B cell (primary cell): ENCODE measurements around the gene NUCKS1. TPM values are rescaled to one million over a fixed set of nuclear protein-coding genes. Genes with fewer than 3 reads are reported as not detected.

Experiments
- ATAC-seq: fragments of 200-7000 bp; cut with Tn5 transposase; one replicate; pipeline ENCODE4 v1.10.0; 2021; ENCODE audit warnings: low read depth, mild to moderate bottlenecking, moderate number of reproducible peaks, moderate library complexity
- CTCF ChIA-PET: fragments of 350-600 bp; sonication (Branson Sonifier 250); formaldehyde crosslinking; loops from one replicate; lab custom pipeline; 2021; ENCODE audit warnings: antibody characterized with exemption, inconsistent platforms; lab: Charles Lee
- POLR2A ChIA-PET: fragments of 350-600 bp; sonication (Branson Sonifier 250); formaldehyde crosslinking; loops from one replicate; lab custom pipeline; 2021; ENCODE audit warnings: antibody characterized with exemption; lab: Charles Lee
- DNase-seq: peaks from one replicate; pipeline ENCODE4 v3.0.0; 2013
- H2AFZ ChIP-seq: 2 replicates; pipeline ENCODE4 v1.6.1; 2012; ENCODE audit warnings: mild to moderate bottlenecking, low read depth, low read length; ENCODE audit not compliant: insufficient read depth, poor library complexity, severe bottlenecking
- H3K27ac ChIP-seq, 2 donors: 1 replicate in 1 of 2; 2 replicates in 1 of 2; pipeline ENCODE4 v1.5.1; 2012 to 2013; ENCODE audit warnings: low read length in 2 of 2, mild to moderate bottlenecking in 2 of 2, moderate library complexity in 1 of 2
- H3K27me3 ChIP-seq, 4 experiments: fragments of 200-600 bp in 1 of 4; sonication (generic) in 1 of 4; replicated peaks in 1 of 4; 1 replicate in 2 of 4; 2 replicates in 2 of 4; pipeline versions ENCODE4 v1.6.1 to v1.7.0; 2013 to 2016; ENCODE audit warnings: low read length in 3 of 4, mild to moderate bottlenecking in 2 of 4, mixed read lengths in 1 of 4, moderate library complexity in 1 of 4; ENCODE audit not compliant: insufficient read depth in 4 of 4, control insufficient read depth in 3 of 4; ENCODE audit errors: control extremely low read depth in 1 of 4
- H3K36me3 ChIP-seq, 2 experiments: replicated peaks in 1 of 2; 1 replicate in 1 of 2; 2 replicates in 1 of 2; pipeline versions ENCODE4 v1.6.1 to v1.7.1; 2013; ENCODE audit warnings: low read length in 1 of 2; ENCODE audit not compliant: insufficient read depth in 2 of 2, control insufficient read depth in 1 of 2; ENCODE audit errors: control extremely low read depth in 1 of 2, extremely low read depth in 1 of 2
- H3K4me1 ChIP-seq, 2 donors: fragments of 200-600 bp in 1 of 2; sonication (generic) in 1 of 2; 1 replicate in 1 of 2; 2 replicates in 1 of 2; pipeline versions ENCODE4 v1.5.1 to v1.6.1; 2013 to 2017; ENCODE audit warnings: low read length in 2 of 2; ENCODE audit not compliant: control insufficient read depth in 2 of 2, insufficient read depth in 2 of 2
- H3K4me2 ChIP-seq: replicated peaks from 2 replicates; pipeline ENCODE3; 2012; ENCODE audit warnings: mild to moderate bottlenecking, low read depth, low read length; ENCODE audit not compliant: poor library complexity, severe bottlenecking
- H3K4me3 ChIP-seq, 5 experiments: fragments of 200-600 bp in 1 of 5; sonication (generic) in 1 of 5; 1 replicate in 3 of 5; 2 replicates in 2 of 5; pipeline versions ENCODE4 v1.5.1 to v1.7.0; 2011 to 2016; ENCODE audit warnings: low read length in 4 of 5, mild to moderate bottlenecking in 4 of 5, low read depth in 2 of 5, control low read depth in 1 of 5, moderate library complexity in 1 of 5; ENCODE audit not compliant: insufficient read depth in 1 of 5; ENCODE audit errors: control extremely low read depth in 1 of 5, extremely low read depth in 1 of 5
- H3K79me2 ChIP-seq: fragments of 200-600 bp; sonication (generic); one replicate; pipeline ENCODE4 v1.6.0; 2016; ENCODE audit warnings: low read length; ENCODE audit not compliant: control insufficient read depth, insufficient read depth
- H3K9ac ChIP-seq: fragments of 200-600 bp; sonication (generic); 2 replicates; pipeline ENCODE4 v1.6.1; 2017; ENCODE audit warnings: mild to moderate bottlenecking, low read length, moderate library complexity
- H3K9me3 ChIP-seq, 3 donors: one replicate each; pipeline versions ENCODE4 v1.6.1 to v1.7.1; 2013; ENCODE audit warnings: low read length in 2 of 3; ENCODE audit not compliant: control insufficient read depth in 2 of 3, insufficient read depth in 1 of 3; ENCODE audit errors: control extremely low read depth in 1 of 3
- H4K20me1 ChIP-seq: 2 replicates; pipeline ENCODE4 v1.6.0; 2012; ENCODE audit warnings: mild to moderate bottlenecking, low read length; ENCODE audit not compliant: insufficient read depth, control insufficient read depth, poor library complexity, severe bottlenecking
- H3K27ac Mint-ChIP-seq: one replicate; pipeline ENCODE4 v1.8.0; 2021; ENCODE audit warnings: mixed read lengths
- H3K27me3 Mint-ChIP-seq: one replicate; pipeline ENCODE4 v1.8.0; 2021; ENCODE audit warnings: mixed read lengths
- H3K4me1 Mint-ChIP-seq: one replicate; pipeline ENCODE4 v1.8.0; 2021; ENCODE audit warnings: mixed read lengths
- H3K4me3 Mint-ChIP-seq: one replicate; pipeline ENCODE4 v1.8.0; 2021; ENCODE audit warnings: mixed read lengths
- H3K9me3 Mint-ChIP-seq: one replicate; pipeline ENCODE4 v1.8.0; 2022; ENCODE audit warnings: mixed read lengths; ENCODE audit not compliant: insufficient read depth
- EZH2 ChIP-seq: IDR thresholded peaks from 2 replicates; pipeline ENCODE4 v1.6.1; 2012; ENCODE audit warnings: borderline replicate concordance, low read depth, mild to moderate bottlenecking, moderate library complexity, low read length; ENCODE audit not compliant: insufficient read depth, poor library complexity, severe bottlenecking
- WGBS: methylation state at CpG from one replicate; pipeline ENCODE4 v1.1.5; 2013; ENCODE audit warnings: missing lambda C conversion rate; ENCODE audit not compliant: insufficient coverage; 5-methylcytosine and 5-hydroxymethylcytosine counted together
- intact Hi-C: fragments of 100-400 bp; cut with micrococcal nuclease; formaldehyde crosslinking; loops from one replicate; pipeline ENCODE4 v1.10.0; 2022
- polyA plus RNA-seq: library from polyadenylated mRNA; depleted of rRNA; stranded (reverse); fragments of >200 nt; gene quantifications from 2 replicates; pipeline ENCODE4 v1.2.3, GENCODE V29; 2012
- total RNA-seq, 2 donors: library from RNA; stranded (reverse); fragments of 120-200 nt in 1 of 2; gene quantifications; 1 replicate in 1 of 2; 2 replicates in 1 of 2; pipeline versions ENCODE4 v1.2.3 to v1.2.4, GENCODE V29; 2013 to 2022
- TF ChIP-seq, protein P1 (sequence below): fragments of 200-600 bp; IDR thresholded peaks from one replicate; pipeline ENCODE4 v1.8.0; 2022; ENCODE audit warnings: antibody characterized with exemption, mild to moderate bottlenecking

The NUCKS1 gene
- total and polyA plus RNA-seq, 2 donors (not counting 1 experiment from before 2014, with no cell fraction given), result 6.5 to 90.1 TPM

DNA sequence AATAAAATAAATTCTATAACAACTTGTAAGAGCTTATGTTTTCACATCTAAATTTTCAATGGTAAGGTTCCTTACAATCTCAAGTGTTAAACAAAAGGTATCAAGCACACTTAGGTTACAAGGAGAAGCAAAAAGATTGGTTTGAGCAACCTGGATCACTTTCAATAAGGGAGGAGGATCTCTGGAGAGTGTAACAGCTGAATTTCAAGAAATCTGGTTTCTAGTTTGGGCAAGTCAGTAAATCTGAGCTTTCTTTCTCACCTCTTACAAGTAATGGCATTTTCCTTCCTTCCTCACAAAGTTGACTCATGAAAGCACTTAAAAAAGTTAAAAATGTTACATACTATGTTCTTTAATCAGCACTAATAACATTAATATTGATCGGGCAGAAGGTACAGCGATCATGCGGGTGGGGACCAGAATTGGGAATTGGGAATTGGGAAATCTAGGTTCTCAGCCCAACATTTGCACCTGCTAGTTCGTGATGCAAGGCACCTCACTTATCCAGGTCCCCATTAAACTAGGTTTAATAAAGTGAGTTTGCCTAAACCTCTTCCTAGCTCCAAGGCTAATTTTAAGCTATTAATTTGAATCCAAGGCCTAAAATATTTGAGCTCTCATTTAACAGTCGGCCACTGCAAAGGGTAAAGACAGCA lies 3.1 kb downstream of the NUCKS1 start:
- H3K79me2 ChIP-seq, result peaks cover 70% of the 10 kb centered on the region
- peaks cover 43% of the 10 kb centered on the region for H4K20me1 ChIP-seq
- H3K9me3 Mint-ChIP-seq, result no peaks in the 10 kb centered on the region
- TF ChIP-seq, protein P1, sequence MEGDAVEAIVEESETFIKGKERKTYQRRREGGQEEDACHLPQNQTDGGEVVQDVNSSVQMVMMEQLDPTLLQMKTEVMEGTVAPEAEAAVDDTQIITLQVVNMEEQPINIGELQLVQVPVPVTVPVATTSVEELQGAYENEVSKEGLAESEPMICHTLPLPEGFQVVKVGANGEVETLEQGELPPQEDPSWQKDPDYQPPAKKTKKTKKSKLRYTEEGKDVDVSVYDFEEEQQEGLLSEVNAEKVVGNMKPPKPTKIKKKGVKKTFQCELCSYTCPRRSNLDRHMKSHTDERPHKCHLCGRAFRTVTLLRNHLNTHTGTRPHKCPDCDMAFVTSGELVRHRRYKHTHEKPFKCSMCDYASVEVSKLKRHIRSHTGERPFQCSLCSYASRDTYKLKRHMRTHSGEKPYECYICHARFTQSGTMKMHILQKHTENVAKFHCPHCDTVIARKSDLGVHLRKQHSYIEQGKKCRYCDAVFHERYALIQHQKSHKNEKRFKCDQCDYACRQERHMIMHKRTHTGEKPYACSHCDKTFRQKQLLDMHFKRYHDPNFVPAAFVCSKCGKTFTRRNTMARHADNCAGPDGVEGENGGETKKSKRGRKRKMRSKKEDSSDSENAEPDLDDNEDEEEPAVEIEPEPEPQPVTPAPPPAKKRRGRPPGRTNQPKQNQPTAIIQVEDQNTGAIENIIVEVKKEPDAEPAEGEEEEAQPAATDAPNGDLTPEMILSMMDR, result no peak
- no peak for TF ChIP-seq EZH2
- DNase-seq (no peak), ATAC-seq (no peak)
- POLR2A ChIA-PET, result no interaction called here
- intact Hi-C loops, result loop anchor here (10.0 kb wide), 1 partner anchor 622 kb away; the partner anchor contains the start of gene RBBP5
- H3K4me1 ChIP-seq, result peaks cover 33 to 38% of the 10 kb centered on the region in 2 donors
- H3K27ac ChIP-seq, result peak overlapping the region in 1 of 2 donors; percentile 42
- no peak overlapping the region for H3K4me3 ChIP-seq
- peaks cover 0 to 4% (median 0%) of the 10 kb centered on the region in 3 donors for H3K9me3 ChIP-seq
- H3K4me3 Mint-ChIP-seq, result no peak overlapping the region
- peak overlapping the region; percentile 84 for H3K4me2 ChIP-seq
- CTCF ChIA-PET, result interaction anchor here (0.7 to 2.0 kb wide), 4 partner anchors 35 to 155 kb away, joined by 3 to 9 read pairs (median 4); no protein-coding TSS in a partner anchor
- H3K27me3 Mint-ChIP-seq, result no peaks in the 10 kb centered on the region
- no peak overlapping the region for H3K9ac ChIP-seq
- H3K27me3 ChIP-seq, result no peaks in the 10 kb centered on the region
- H3K36me3 ChIP-seq, result no peaks in the 10 kb centered on the region
- peaks cover 54% of the 10 kb centered on the region for H3K4me1 Mint-ChIP-seq
- 83% methylated on average over 1 of the region's 5 CpGs for WGBS
- peak overlapping the region; percentile 4 for H3K27ac Mint-ChIP-seq
- no peak overlapping the region for H2AFZ ChIP-seq

GRCh38 chr1:205744403-205744802 lies 5.6 kb downstream of the NUCKS1 start:
- ChIA-PET POLR2A (no interaction called here), CTCF (interaction anchor here (1.1 to 1.5 kb wide), 4 partner anchors 14 to 233 kb away, joined by 3 to 4 read pairs (median 4); no protein-coding TSS in a partner anchor)
- no CpG with 5 or more reads among the region's 8 CpGs for WGBS
- ATAC-seq (no peak), DNase-seq (no peak)
- no peak overlapping the region for H3K27ac Mint-ChIP-seq
- Histone ChIP-seq H3K9ac (no peak overlapping the region), H3K4me3 (no peak overlapping the region), H4K20me1 (peaks cover 64% of the 10 kb centered on the region), H3K27ac (no peak overlapping the region), H3K27me3 (no peaks in the 10 kb centered on the region), H3K79me2 (peaks cover 91% of the 10 kb centered on the region), H3K36me3 (peaks cover 0 to 1% of the 10 kb centered on the region in 2 experiments), H2AFZ (no peak overlapping the region), H3K9me3 (peaks cover 0 to 4% (median 0%) of the 10 kb centered on the region in 3 donors), H3K4me2 (no peak overlapping the region), H3K4me1 (peaks cover 35 to 38% of the 10 kb centered on the region in 2 donors)
- TF ChIP-seq, protein P1, result no peak
- TF ChIP-seq EZH2, result no peak
- no peaks in the 10 kb centered on the region for H3K27me3 Mint-ChIP-seq
- peaks cover 60% of the 10 kb centered on the region for H3K4me1 Mint-ChIP-seq
- no peak overlapping the region for H3K4me3 Mint-ChIP-seq
- no peaks in the 10 kb centered on the region for H3K9me3 Mint-ChIP-seq
- intact Hi-C loops, result loop anchor here (10.0 kb wide), 1 partner anchor 620 kb away; the partner anchor contains the start of gene RBBP5
